T-cell (primary cell): ENCODE data around the gene CD274. TPM values are rescaled to one million over a fixed set of nuclear protein-coding genes. Genes with fewer than 3 reads are reported as not detected.
"Not testable (repeated sequence)": the region's sequence is repeated elsewhere in the genome, so short reads cannot be mapped to it uniquely, and the experiment has no call there.

Source experiments
- ATAC-seq, 4 experiments: fragments of 200-7000 bp in 3 of 4; fragments of 150-1000 bp in 1 of 4; cut with Tn5 transposase; replicated peaks in 1 of 4; 1 replicate in 3 of 4; 2 replicates in 1 of 4; pipeline ENCODE4 v1.10.0; 2021; ENCODE audit warnings: moderate library complexity in 3 of 4, mild to moderate bottlenecking in 2 of 4, moderate number of reproducible peaks in 1 of 4
- CTCF ChIA-PET, 2 donors: fragments of 300-600 bp; sonication (Branson Sonifier 250); formaldehyde crosslinking; loops; one replicate each; lab custom pipeline; 2022; ENCODE audit warnings: antibody characterized with exemption in 2 of 2; lab: Charles Lee
- POLR2A ChIA-PET, 2 donors: fragments of 300-600 bp; sonication (Branson Sonifier 250); formaldehyde crosslinking; loops; one replicate each; lab custom pipeline; 2022; ENCODE audit warnings: antibody characterized with exemption in 2 of 2; lab: Charles Lee
- DNase-seq, 35 experiments: peaks; one replicate each; pipeline versions ENCODE4 v3.0.0 to v3.0.0-alpha.2; 2013 to 2023
- H3K27ac ChIP-seq: one replicate; pipeline ENCODE4 v1.5.1; 2013; ENCODE audit warnings: low read length
- H3K27me3 ChIP-seq, 2 experiments: replicated peaks in 1 of 2; 1 replicate in 1 of 2; 2 replicates in 1 of 2; pipeline versions ENCODE4 v1.6.1 to v1.7.0; 2013; ENCODE audit warnings: low read length in 1 of 2, mixed read lengths in 1 of 2; ENCODE audit not compliant: control insufficient read depth in 2 of 2, insufficient read depth in 2 of 2; ENCODE audit errors: extremely low read depth in 1 of 2
- H3K36me3 ChIP-seq, 2 donors: 1 replicate in 1 of 2; 2 replicates in 1 of 2; pipeline versions ENCODE4 v1.6.1 to v1.7.0; 2013; ENCODE audit warnings: low read length in 1 of 2; ENCODE audit not compliant: control insufficient read depth in 2 of 2, insufficient read depth in 1 of 2; ENCODE audit errors: extremely low read depth in 1 of 2
- H3K4me1 ChIP-seq, 2 experiments: 1 replicate in 1 of 2; 2 replicates in 1 of 2; pipeline versions ENCODE4 v1.6.1 to v1.7.0; 2013; ENCODE audit warnings: low read length in 2 of 2, mixed read lengths in 1 of 2; ENCODE audit not compliant: insufficient read depth in 2 of 2, control insufficient read depth in 1 of 2; ENCODE audit errors: extremely low read depth in 1 of 2
- H3K4me3 ChIP-seq, 2 donors: 1 replicate in 1 of 2; 2 replicates in 1 of 2; pipeline versions ENCODE4 v1.5.1 to v1.7.0; 2013; ENCODE audit warnings: mild to moderate bottlenecking in 2 of 2, low read length in 1 of 2, moderate library complexity in 1 of 2; ENCODE audit not compliant: control insufficient read depth in 1 of 2; ENCODE audit errors: extremely low read depth in 1 of 2
- H3K9me3 ChIP-seq: 2 replicates; pipeline ENCODE4 v1.7.0; 2013
- H3K27ac Mint-ChIP-seq, 2 donors: one replicate each; pipeline ENCODE4 v1.8.0; 2020 to 2021; ENCODE audit warnings: mild to moderate bottlenecking in 2 of 2, mixed read lengths in 2 of 2
- H3K27me3 Mint-ChIP-seq, 2 donors: one replicate each; pipeline ENCODE4 v1.8.0; 2021 to 2022; ENCODE audit warnings: mixed read lengths in 2 of 2
- H3K36me3 Mint-ChIP-seq: one replicate; pipeline ENCODE4 v1.8.0; 2021; ENCODE audit warnings: mixed read lengths
- H3K4me1 Mint-ChIP-seq, 3 donors: one replicate each; pipeline ENCODE4 v1.8.0; 2020 to 2022; ENCODE audit warnings: mixed read lengths in 3 of 3, mild to moderate bottlenecking in 1 of 3
- H3K4me3 Mint-ChIP-seq, 3 donors: one replicate each; pipeline ENCODE4 v1.8.0; 2020 to 2022; ENCODE audit warnings: mild to moderate bottlenecking in 3 of 3, mixed read lengths in 3 of 3, moderate library complexity in 3 of 3
- H3K9me3 Mint-ChIP-seq, 3 donors: one replicate each; pipeline ENCODE4 v1.8.0; 2020 to 2022; ENCODE audit warnings: mixed read lengths in 3 of 3
- WGBS: methylation state at CpG from one replicate; pipeline ENCODE4 v1.1.5; 2013; ENCODE audit warnings: missing lambda C conversion rate; ENCODE audit not compliant: insufficient coverage; 5-methylcytosine and 5-hydroxymethylcytosine counted together
- total RNA-seq, 35 experiments: library from RNA in 6 of 35; stranded (reverse) in 6 of 35; fragments of 120-200 nt in 1 of 35; gene quantifications; one replicate each; pipeline versions ENCODE4 v1.2.1 to v1.2.4 and lab custom pipeline; 2013 to 2026

Gene CD274
- total RNA-seq, 5 donors from 2014 or later (not counting 1 experiment from before 2014, with no cell fraction given), result 6.6 to 11.4 (median 7.2) TPM

DNA sequence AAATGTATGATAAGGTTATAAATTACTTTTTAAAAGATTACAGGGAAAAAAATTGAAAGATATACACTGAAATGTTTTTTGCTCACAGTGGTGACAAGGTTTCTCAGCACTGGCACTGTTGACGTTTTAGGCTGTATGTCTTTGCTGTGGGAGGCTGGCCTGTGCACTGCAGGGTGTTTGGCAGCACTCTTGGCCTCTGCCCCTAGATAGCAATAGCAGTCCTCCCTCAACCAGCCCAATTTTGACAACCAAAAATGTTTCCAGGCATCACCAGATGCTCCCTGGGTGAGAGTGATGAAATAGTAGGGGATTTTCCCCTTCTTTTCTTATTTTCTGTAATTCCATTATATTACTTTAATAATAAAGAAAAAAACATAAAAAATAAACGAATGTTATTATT is 3.3 kb downstream of the CD274 start:
- H3K27me3 Mint-ChIP-seq, result no peaks in the 10 kb centered on the region
- peaks cover 27% of the 10 kb centered on the region for H3K36me3 Mint-ChIP-seq
- no peaks in the 10 kb centered on the region for H3K27me3 ChIP-seq
- 67% methylated on average over 1 of the region's 2 CpGs for WGBS
- ChIA-PET POLR2A (no interaction called here), CTCF (no interaction called here)
- no peak for DNase-seq
- H3K36me3 ChIP-seq, result peaks cover 0 to 13% of the 10 kb centered on the region in 2 donors
- H3K27ac Mint-ChIP-seq, result no peak overlapping the region
- no peak overlapping the region for H3K4me3 ChIP-seq
- no peaks in the 10 kb centered on the region for H3K9me3 ChIP-seq
- H3K9me3 Mint-ChIP-seq, result no peaks in the 10 kb centered on the region
- ATAC-seq, result no peak
- H3K4me3 Mint-ChIP-seq, result no peak overlapping the region
- H3K4me1 Mint-ChIP-seq, result peaks cover 48 to 60% (median 56%) of the 10 kb centered on the region in 3 donors
- no peak overlapping the region for H3K27ac ChIP-seq
- H3K4me1 ChIP-seq, result peaks cover 4 to 23% of the 10 kb centered on the region in 2 experiments

DNA sequence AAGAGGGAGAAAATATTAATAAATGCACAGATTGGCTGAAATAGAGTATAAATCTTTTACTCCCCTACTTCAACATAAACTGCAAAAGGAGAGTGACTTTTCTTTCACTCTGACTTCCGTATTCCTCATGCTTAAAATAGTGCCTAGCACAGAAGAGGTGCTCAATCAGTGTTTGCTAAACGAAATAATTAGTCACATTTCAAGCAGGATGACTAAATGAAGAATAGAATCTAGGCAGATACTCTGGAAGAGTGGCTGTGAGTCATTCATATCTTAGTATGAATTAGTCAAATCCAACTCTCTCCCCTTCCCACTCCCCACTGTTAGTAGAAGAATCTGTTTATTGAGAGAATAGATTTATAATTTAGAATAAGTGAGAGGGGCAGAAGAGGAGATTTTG is 4.8 kb downstream of the CD274 start:
- Histone ChIP-seq H3K27me3 (no peaks in the 10 kb centered on the region), H3K27ac (no peak overlapping the region), H3K4me3 (no peak overlapping the region), H3K36me3 (peaks cover 0 to 19% of the 10 kb centered on the region in 2 donors), H3K9me3 (no peaks in the 10 kb centered on the region), H3K4me1 (peaks cover 2 to 16% of the 10 kb centered on the region in 2 experiments)
- WGBS, result no CpG with 5 or more reads among the region's 2 CpGs
- Mint-ChIP-seq H3K27ac (peak overlapping the region; percentile 29 to 71), H3K4me3 (peak overlapping the region in 2 of 3 donors; percentile 6 to 32), H3K27me3 (no peaks in the 10 kb centered on the region), H3K4me1 (peaks cover 45 to 65% (median 52%) of the 10 kb centered on the region in 3 donors), H3K36me3 (peaks cover 37% of the 10 kb centered on the region), H3K9me3 (no peaks in the 10 kb centered on the region)
- ATAC-seq, result no peak
- no peak for DNase-seq
- POLR2A ChIA-PET, result interaction anchor here in 1 of 2 donors (0.7 kb wide), 1 partner anchor 336 kb away, joined by 5 read pairs; no protein-coding TSS in a partner anchor
- CTCF ChIA-PET, result interaction anchor here in 1 of 2 donors (0.6 to 0.7 kb wide), 2 partner anchors 134 to 168 kb away, joined by 3 read pairs; no protein-coding TSS in a partner anchor

DNA sequence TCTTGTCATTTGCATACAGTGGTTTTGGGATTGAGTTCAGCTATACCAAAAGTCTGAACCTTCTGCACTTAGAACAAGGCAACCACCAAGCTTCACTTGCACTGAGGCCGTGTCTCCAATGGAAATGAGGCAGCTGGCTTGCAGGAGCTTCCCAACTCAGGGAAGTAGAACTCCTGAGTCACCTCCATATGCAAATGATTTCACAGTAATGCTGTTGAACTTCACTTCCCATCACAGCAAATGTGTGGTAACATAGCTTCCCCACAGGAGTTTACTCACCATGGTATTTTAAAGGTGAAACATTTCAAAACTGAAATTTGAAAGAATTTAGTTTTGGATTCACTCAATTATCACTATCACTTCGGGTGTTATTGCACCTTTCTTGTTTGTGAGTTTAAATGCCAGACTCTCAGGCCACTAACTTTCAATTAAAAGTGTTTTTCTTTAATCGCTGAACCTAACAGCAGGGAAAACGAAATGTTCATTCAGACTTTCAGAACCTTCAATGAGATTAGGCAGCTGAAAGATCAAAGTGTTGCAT is 9.0 kb downstream of the CD274 start:
- Mint-ChIP-seq H3K27me3 (no peaks in the 10 kb centered on the region), H3K4me1 (peaks cover 11 to 35% (median 27%) of the 10 kb centered on the region in 3 donors), H3K27ac (peak overlapping the region; percentile 17 to 41), H3K4me3 (no peak overlapping the region), H3K9me3 (no peaks in the 10 kb centered on the region), H3K36me3 (peaks cover 55% of the 10 kb centered on the region)
- no peaks in the 10 kb centered on the region for H3K27me3 ChIP-seq
- no peak for DNase-seq
- 36% methylated on average over 2 of the region's 4 CpGs for WGBS
- no peaks in the 10 kb centered on the region for H3K4me1 ChIP-seq
- no peak for ATAC-seq
- ChIA-PET POLR2A (no interaction called here), CTCF (interaction anchor here (0.9 to 1.0 kb wide), 2 partner anchors 8 to 10 kb away, joined by 3 to 4 read pairs; partner anchors contain the start of gene CD274 (in 1 of the 2))
- H3K27ac ChIP-seq, result no peak overlapping the region
- H3K9me3 ChIP-seq, result no peaks in the 10 kb centered on the region
- H3K36me3 ChIP-seq, result peaks cover 0 to 37% of the 10 kb centered on the region in 2 donors
- H3K4me3 ChIP-seq, result no peak overlapping the region

DNA sequence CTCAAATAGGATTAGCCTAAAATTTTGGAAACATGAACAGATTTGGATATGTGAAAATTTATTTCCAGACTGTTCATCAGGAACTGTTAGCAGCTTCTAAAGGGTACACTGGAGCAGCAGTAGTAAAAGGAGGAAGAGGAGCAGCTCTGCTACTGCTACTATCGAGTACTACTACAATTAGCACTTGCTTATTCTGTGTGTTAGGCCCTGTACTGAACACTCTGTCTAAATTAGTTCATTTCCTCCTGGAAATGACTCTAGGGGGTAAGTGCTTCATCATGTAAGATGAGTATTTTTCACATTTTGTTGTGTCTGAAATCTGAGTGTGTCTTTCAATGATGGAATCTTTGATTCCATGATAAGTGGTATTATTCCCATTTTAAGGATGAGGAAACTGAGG is 9.8 kb downstream of the CD274 start:
- DNase-seq, result no peak
- POLR2A ChIA-PET, result interaction anchor here in 1 of 2 donors (0.6 kb wide), 1 partner anchor 701 kb away, joined by 4 read pairs; no protein-coding TSS in a partner anchor
- Histone ChIP-seq H3K27ac (no peak overlapping the region), H3K36me3 (peaks cover 0 to 41% of the 10 kb centered on the region in 2 donors), H3K9me3 (no peaks in the 10 kb centered on the region), H3K4me3 (no peak overlapping the region), H3K4me1 (no peaks in the 10 kb centered on the region), H3K27me3 (no peaks in the 10 kb centered on the region)
- Mint-ChIP-seq H3K4me1 (peaks cover 3 to 29% (median 21%) of the 10 kb centered on the region in 3 donors), H3K4me3 (no peak overlapping the region), H3K36me3 (peaks cover 58% of the 10 kb centered on the region), H3K27ac (peak overlapping the region; percentile 17 to 41), H3K9me3 (no peaks in the 10 kb centered on the region), H3K27me3 (no peaks in the 10 kb centered on the region)
- no peak for ATAC-seq
- CTCF ChIA-PET, result interaction anchor here (0.5 to 1.6 kb wide), 3 partner anchors 10 to 701 kb away, joined by 4 to 6 read pairs (median 4); partner anchors contain the start of gene CD274 (in 1 of the 2)
- WGBS, result no CpG with 5 or more reads among the region's 1 CpG

DNA sequence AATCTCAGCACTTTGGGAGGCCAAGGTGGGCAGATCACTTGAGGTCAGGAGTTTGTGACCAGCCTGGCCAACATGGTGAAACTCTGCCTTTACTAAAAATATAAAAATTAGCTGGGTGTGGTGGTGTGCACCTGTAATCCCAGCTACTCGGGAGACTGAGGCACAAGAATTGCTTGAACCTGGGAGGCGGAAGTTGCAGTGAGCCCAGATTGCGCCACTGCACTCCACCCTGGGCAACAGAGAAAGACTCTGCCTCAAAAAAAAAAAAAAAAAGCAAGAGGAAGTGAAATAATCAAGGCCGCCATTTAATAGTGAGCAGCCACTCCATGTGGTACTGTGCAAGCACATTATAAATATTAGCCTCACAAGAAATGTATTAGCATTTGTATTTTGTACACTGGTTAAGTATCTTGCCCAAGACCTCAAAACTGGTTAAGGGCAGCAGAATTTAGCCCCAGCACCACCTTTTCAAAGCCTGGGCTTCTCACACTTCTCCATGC is 14.5 kb downstream of the CD274 start:
- H3K9me3 ChIP-seq, H3K27ac ChIP-seq, H3K4me1 ChIP-seq, H3K4me1 Mint-ChIP-seq, H3K9me3 Mint-ChIP-seq, H3K27me3 Mint-ChIP-seq, CTCF ChIA-PET, H3K27ac Mint-ChIP-seq, DNase-seq, H3K4me3 Mint-ChIP-seq, H3K4me3 ChIP-seq, H3K27me3 ChIP-seq, ATAC-seq: not testable (repeated sequence)
- POLR2A ChIA-PET, result interaction anchor here in 1 of 2 donors (0.7 kb wide), 1 partner anchor 24 kb away, joined by 4 read pairs; no protein-coding TSS in a partner anchor
- WGBS, result 93% methylated on average over 3 of the region's 4 CpGs
- peaks cover 59% of the 10 kb centered on the region for H3K36me3 Mint-ChIP-seq
- H3K36me3 ChIP-seq, result peaks cover 0 to 45% of the 10 kb centered on the region in 2 donors

DNA sequence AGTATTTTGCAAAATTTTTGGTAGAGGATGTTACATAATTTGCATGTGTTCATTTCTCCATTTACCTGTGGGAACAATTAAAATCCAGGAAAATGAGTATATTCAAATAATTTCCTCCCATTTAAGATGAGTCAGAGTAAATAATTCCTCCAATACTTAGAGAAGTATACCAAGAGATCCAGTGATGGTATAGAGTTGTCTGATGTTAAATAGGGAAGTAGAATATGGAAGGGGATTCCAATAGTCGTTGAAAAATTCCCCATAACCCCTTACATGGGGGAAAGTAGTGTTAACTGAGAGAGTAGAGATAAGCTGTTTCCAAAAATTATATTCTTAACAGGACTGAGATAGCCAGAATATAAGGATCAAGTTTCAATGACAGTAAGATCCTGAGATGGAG is 15.7 kb downstream of the CD274 start:
- H3K36me3 Mint-ChIP-seq, result peaks cover 57% of the 10 kb centered on the region
- no peak overlapping the region for H3K27ac ChIP-seq
- WGBS, result no CpG with 5 or more reads among the region's 1 CpG

More for the DNA sequence above, 15.7 kb downstream of the CD274 start:
- H3K4me3 Mint-ChIP-seq, result no peak overlapping the region
- ATAC-seq, result no peak
- H3K27me3 Mint-ChIP-seq, result no peaks in the 10 kb centered on the region
- ChIA-PET CTCF (interaction anchor here in 1 of 2 donors (0.5 kb wide), 1 partner anchor 1950 kb away, joined by 4 read pairs; no protein-coding TSS in a partner anchor), POLR2A (no interaction called here)
- no peaks in the 10 kb centered on the region for H3K27me3 ChIP-seq
- peaks cover 0 to 2% (median 0%) of the 10 kb centered on the region in 3 donors for H3K4me1 Mint-ChIP-seq
- no peak overlapping the region for H3K4me3 ChIP-seq
- DNase-seq, result no peak
- no peaks in the 10 kb centered on the region for H3K4me1 ChIP-seq
- no peak overlapping the region for H3K27ac Mint-ChIP-seq
- H3K36me3 ChIP-seq, result peaks cover 0 to 45% of the 10 kb centered on the region in 2 donors
- H3K9me3 Mint-ChIP-seq, result no peaks in the 10 kb centered on the region
- H3K9me3 ChIP-seq, result no peaks in the 10 kb centered on the region
